ENCODE data around the gene ADGRF1. TPM values are rescaled to one million over a fixed set of nuclear protein-coding genes. Genes with fewer than 3 reads are reported as not detected.

ADGRF1 gene
- total and polyA plus RNA-seq, 2 donors (not counting 3 experiments of a cell fraction or from before 2014, with no cell fraction given) = not detected

DNA sequence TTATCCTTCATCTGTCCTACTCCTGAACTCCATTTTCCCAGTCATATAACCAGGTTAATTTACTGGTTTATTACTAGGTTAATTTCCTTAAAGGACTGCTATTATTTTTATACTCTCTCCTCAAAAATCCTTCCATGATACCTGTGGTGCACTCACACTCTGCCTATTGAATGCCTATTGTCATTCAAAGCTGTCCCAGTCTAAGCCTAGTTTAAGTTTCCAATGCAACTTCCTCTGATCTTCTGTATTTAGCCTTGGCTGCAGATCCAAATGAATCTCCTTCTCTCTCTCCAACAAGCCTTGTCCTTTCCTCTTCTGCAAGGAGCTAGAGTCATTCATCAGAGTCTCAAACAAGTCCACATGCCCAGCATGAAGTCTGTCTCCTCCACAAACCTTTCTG lies 79.1 kb downstream of the ADGRF1 start:
- Histone ChIP-seq H3K9me3 (replicated peaks; ENCODE audit: control insufficient read depth, insufficient read depth, low read length) (no peaks in the 10 kb centered on the region), H3K79me2 (ENCODE audit: control insufficient read depth, insufficient read depth, low read length) (no peaks in the 10 kb centered on the region), H3K4me1 (ENCODE audit: control insufficient read depth, extremely low read depth, insufficient read depth, low read length) (no peaks in the 10 kb centered on the region), H3K9ac (replicated peaks; ENCODE audit: extremely low read depth, insufficient read depth, low read length) (no peak overlapping the region), H3K9me1 (replicated peaks; ENCODE audit: control insufficient read depth, extremely low read depth, insufficient read depth, low read length) (no peaks in the 10 kb centered on the region), H3K36me3 (ENCODE audit: control insufficient read depth in 2 of 2, extremely low read depth in 1 of 2, insufficient read depth in 2 of 2, low read length in 2 of 2) (no peaks in the 10 kb centered on the region), H3K4me3 (replicated peaks in 1 of 3; ENCODE audit: insufficient read depth in 1 of 3, low read depth in 1 of 3, low read length in 3 of 3) (no peak overlapping the region), H4K20me1 (replicated peaks; ENCODE audit: control insufficient read depth, extremely low read depth, insufficient read depth, low read length) (no peaks in the 10 kb centered on the region), H3K27ac (ENCODE audit: insufficient read depth, low read depth, low read length) (no peak overlapping the region), H2AFZ (ENCODE audit: low read depth, low read length) (no peak overlapping the region), H3K27me3 (ENCODE audit: control insufficient read depth in 2 of 2, insufficient read depth in 2 of 2, low read length in 2 of 2) (peaks cover 5 to 12% of the 10 kb centered on the region in 2 experiments), H3K4me2 (ENCODE audit: insufficient read depth, low read length) (no peak overlapping the region)
- TF ChIP-seq, protein P1, sequence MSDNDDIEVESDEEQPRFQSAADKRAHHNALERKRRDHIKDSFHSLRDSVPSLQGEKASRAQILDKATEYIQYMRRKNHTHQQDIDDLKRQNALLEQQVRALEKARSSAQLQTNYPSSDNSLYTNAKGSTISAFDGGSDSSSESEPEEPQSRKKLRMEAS (IDR thresholded peaks at IDR 0.05; ENCODE audit: insufficient read depth, insufficient read length) = no peak
- no peak for TF ChIP-seq POLR2A (IDR thresholded peaks at IDR 0.05; ENCODE audit: low read depth, low read length)
- no peak for TF ChIP-seq POLR2AphosphoS5 (IDR thresholded peaks at IDR 0.05; ENCODE audit: insufficient read depth, low read depth, low read length)
- TF ChIP-seq, protein P2, sequence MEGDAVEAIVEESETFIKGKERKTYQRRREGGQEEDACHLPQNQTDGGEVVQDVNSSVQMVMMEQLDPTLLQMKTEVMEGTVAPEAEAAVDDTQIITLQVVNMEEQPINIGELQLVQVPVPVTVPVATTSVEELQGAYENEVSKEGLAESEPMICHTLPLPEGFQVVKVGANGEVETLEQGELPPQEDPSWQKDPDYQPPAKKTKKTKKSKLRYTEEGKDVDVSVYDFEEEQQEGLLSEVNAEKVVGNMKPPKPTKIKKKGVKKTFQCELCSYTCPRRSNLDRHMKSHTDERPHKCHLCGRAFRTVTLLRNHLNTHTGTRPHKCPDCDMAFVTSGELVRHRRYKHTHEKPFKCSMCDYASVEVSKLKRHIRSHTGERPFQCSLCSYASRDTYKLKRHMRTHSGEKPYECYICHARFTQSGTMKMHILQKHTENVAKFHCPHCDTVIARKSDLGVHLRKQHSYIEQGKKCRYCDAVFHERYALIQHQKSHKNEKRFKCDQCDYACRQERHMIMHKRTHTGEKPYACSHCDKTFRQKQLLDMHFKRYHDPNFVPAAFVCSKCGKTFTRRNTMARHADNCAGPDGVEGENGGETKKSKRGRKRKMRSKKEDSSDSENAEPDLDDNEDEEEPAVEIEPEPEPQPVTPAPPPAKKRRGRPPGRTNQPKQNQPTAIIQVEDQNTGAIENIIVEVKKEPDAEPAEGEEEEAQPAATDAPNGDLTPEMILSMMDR (IDR thresholded peaks at IDR 0.05; ENCODE audit: extremely low read depth in 1 of 2, insufficient read depth in 1 of 2, low read depth in 1 of 2, low read length in 2 of 2) = no peak
- TF ChIP-seq EZH2 (IDR thresholded peaks at IDR 0.05; ENCODE audit: borderline replicate concordance, low read depth, low read length, severe bottlenecking) = no peak
- no peak for TF ChIP-seq GATA2 (IDR thresholded peaks at IDR 0.05; ENCODE audit: insufficient read depth, insufficient read length, low read depth, low read length)
- TF ChIP-seq MYC (IDR thresholded peaks at IDR 0.05; ENCODE audit: low read depth, low read length) = no peak
- TF ChIP-seq JUN (IDR thresholded peaks at IDR 0.05; ENCODE audit: borderline replicate concordance, insufficient read depth, insufficient read length, low read depth) = no peak
- no peak for TF ChIP-seq FOS (IDR thresholded peaks at IDR 0.05; ENCODE audit: borderline replicate concordance, insufficient read depth, low read length)
- ChIA-PET CTCF (interaction anchor here (0.6 to 1.5 kb wide), 3 partner anchors 14 to 28 kb away, joined by 3 to 5 read pairs (median 3); no protein-coding TSS in a partner anchor), POLR2A (no interaction called here)
- intact Hi-C loops (cut with micrococcal nuclease) (no loop called here), dilution Hi-C loops (cut with MboI; ENCODE audit: extremely low pct_ligation_motif_present, low sequenced_read_pairs) (no loop called here)
- FAIRE-seq (no peak), DNase-seq (ENCODE audit: low read depth, low spot score) (no peak)
- BruUV-seq (replicated peaks) = no TSS peak
